ENCODE measurements around the gene FAM180B. TPM values are rescaled to one million over a fixed set of nuclear protein-coding genes. Genes with fewer than 3 reads are reported as not detected.
"Not testable (repeated sequence)": the region's sequence is repeated elsewhere in the genome, so short reads cannot be mapped to it uniquely, and the experiment has no call there.

Gene FAM180B, protein sequence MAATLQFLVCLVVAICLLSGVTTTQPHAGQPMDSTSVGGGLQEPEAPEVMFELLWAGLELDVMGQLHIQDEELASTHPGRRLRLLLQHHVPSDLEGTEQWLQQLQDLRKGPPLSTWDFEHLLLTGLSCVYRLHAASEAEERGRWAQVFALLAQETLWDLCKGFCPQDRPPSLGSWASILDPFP
- 3.0 TPM for total RNA-seq

DNA sequence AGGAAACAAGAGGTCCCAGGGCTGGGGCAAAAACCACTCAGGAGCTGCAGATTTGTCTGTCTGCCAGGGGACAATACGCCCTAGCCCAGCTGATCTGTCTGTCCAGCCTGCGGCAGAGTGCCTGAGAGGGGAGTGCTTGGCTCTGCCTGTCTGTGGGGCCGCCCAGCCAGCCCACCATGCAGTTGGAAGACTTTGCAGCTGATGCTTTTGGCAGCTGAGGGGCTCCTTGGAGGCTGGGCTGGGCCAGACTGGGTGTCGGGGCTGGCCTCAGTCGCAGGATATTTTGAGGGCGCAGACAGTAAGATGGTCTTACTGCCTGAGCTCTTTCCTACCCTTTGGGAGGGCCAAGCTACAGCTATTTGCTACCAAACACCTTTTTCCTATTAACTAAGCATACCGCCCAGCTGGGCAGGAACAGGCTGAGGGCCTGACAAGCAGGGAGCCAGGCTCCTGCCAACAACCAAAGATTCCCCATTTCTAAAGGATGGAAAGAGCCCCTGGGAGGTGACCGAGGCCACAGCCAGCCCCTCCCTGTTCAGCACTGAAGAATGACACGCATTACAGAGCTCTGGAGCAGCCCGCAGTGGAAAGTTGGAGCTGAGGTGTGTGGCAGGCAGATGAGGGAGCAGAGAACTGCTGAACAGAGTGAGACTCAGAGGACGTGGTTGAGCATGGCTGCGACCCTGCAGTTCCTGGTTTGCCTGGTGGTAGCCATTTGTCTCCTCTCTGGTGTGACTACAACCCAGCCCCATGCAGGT, at the start of gene FAM180B:
TSS of gene FAM180B (plus strand) at position 581 of the 758 bp plus-strand sequence. CDS start at position 672, 91 bp downstream.
- ATAC-seq (peak; percentile 75), DNase-seq (ENCODE audit: low spot score) (no peak)
- intact Hi-C loops (cut with DNase I) = no loop called here

DNA sequence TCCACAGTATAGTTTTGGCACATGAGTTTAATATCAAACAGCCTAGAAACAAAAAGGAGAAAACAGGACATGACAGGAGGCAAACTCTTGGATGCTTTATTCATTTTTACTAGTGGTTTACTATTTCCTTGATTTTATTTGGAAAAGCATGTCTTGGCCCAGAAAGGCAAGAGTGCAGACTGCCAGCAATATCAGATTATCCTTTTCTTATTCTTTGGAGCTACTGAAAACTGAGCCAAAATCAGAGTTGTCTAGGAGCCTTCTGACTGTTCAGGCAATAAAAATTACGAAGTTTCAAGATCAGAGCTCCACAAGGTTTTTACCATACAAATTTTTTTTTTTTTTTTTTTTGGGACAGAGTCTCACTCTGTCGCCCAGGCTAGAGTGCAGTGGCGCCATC, 49.6 kb upstream of the FAM180B start:
- no peak for DNase-seq (ENCODE audit: low spot score)
- ATAC-seq = peak; percentile 62
- intact Hi-C loops (cut with DNase I) = no loop called here

DNA sequence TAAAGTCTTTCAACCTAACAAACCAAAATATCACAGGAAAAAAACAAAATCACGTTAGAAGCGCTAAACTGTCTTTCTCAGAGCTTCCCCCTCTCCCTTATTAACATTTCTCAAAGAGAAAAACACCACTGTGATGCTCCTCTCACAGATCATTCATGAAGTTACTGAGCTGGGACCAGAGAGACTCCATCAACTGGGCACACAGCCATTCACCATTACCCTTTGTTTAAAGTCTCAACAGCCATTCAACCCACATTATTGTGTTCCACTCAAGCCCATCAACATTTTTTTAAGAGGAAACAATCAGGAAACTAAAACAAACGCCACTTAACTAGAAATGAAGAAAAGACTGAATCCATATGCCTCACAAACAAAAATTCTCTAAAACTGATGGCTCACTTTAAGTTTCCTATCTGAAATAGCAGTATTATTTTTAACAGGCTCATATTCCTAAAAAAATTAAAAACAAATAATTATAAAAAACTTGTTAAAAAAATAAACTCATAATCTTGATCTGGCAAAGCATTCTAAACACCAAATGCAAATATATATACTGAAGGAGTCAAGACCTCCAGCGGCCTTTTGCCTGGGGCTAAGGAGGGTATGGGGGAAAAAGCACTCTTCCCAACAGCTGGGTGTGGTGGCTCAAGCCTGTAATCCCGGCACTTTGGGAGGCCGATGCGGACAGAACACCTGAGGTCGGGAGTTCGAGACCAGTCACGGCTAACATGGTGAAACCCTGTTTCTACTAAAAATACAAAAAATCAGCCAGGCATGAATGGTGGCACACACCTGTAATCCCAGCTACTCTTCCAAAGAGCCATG, 47.5 kb upstream of the FAM180B start:
- intact Hi-C loops (cut with DNase I) = no loop called here
- ATAC-seq (no peak), DNase-seq (ENCODE audit: low spot score) (no peak)

DNA sequence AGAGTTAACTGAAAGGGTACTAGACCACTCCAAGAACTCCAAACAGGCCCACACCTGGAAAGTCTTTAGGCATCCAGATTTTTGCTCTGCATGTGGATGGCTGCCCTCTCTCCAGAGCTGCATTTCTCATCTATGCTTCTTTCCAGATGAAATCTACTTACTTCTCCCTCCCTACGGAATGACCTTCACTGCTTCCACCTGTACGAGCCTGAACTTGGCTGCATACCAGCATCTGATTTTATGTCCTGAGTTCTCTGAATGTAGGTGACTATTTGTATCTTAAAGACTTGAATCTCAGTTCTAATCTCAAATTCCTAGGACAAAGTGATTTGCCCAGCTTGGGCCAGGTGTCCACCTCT, 46.8 kb upstream of the FAM180B start:
- intact Hi-C loops (cut with DNase I) = no loop called here
- DNase-seq (ENCODE audit: low spot score) (no peak), ATAC-seq (no peak)

DNA sequence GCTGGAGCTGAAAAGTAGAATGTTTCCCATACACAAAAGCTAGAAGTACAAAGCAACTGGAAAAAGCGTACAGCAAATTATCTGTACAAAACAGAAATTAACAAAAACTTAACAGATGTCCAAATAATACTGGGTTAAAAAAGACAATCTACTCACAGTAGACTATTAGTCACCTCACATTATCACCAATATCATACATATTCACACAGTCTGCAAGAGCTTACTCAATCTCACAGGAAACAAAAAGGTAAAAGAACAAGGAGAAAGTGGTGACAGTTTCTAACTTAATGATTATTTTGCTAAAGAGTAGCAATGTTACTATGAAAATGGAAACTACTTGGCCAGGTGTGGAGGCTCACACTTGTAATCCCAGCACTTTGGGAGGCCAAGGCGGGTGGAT, 45.4 kb upstream of the FAM180B start:
- ATAC-seq = no peak
- no peak for DNase-seq (ENCODE audit: low spot score)
- intact Hi-C loops (cut with DNase I) = no loop called here

DNA sequence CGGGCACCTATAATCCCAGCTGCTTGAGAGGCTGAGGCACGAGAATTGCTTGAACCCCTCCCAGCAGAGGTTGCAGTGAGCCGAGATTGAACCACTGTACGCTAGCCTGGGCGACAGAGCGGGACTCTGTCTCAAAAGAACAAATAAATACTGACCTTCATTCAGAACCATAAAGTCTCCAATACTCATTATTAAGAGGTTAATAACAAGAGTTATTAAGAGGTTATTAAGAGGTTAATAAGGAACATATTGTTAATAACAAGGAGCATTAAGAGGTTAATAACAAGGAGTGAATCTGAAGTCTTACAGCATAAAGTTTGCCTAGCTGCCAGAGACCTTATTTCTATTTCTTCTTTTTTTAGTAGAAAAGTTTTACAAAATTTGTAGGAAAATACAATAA, 41.2 kb upstream of the FAM180B start:
- DNase-seq (ENCODE audit: low spot score) = no peak

DNA sequence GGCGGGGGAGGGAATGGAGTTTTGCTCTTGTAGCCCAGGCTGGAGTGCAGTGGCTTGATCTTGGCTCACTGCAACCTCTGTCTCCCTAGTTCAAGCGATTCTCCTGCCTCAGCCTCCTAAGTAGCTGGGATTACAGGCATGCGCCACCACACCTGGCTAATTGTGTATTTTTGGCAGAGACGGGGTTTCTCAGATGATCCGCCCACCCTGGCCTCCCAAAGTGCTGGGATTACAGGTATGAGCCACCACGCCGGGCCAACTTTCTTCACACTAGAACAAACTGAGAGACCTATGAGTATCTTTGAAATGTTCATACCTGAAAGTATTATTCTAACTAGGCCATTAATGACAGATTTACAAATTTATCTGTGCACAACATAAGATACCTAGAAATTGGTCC, 40.2 kb upstream of the FAM180B start:
- ATAC-seq; DNase-seq (ENCODE audit: low spot score); intact Hi-C loops (cut with DNase I): not testable (repeated sequence)

More for the DNA sequence above, 41.2 kb upstream of the FAM180B start:
- intact Hi-C loops (cut with DNase I) = no loop called here
- no peak for ATAC-seq

DNA sequence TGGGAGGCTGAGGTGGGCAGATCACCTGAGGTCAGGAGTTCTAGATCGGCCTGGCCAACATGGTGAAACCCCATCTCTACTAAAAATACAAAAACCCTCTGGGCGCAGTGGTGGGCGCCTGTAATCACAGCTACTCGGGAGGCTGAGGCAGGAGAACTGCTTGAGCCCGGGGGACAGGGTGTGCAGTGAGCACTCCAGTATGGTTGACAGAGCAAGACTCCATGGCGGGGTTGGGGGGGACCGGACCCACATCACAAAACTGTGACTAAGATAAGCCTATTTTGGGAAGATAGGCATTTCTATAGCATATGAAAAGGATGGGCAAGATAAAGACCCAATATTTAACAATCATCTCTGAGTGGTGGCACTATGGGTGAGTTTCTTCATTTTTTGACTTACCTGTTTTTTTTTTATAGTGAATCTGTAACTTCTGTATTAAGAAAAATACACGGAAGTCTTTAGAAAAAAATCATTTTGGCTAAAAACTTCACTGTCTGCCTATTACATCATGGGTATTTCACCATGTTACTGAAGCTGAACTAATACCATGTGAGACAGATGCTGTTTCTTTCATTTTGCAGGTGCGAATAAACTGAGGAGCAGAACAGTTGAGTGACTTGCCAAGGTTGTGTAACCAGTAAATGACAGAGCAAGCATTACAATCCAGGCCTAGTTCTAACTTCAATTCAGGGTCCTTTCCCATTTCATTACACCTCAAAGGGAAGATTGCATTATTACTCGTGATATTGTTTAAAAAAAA, 36.0 kb upstream of the FAM180B start:
- ATAC-seq (no peak), DNase-seq (ENCODE audit: low spot score) (no peak)
- intact Hi-C loops (cut with DNase I) = no loop called here

DNA sequence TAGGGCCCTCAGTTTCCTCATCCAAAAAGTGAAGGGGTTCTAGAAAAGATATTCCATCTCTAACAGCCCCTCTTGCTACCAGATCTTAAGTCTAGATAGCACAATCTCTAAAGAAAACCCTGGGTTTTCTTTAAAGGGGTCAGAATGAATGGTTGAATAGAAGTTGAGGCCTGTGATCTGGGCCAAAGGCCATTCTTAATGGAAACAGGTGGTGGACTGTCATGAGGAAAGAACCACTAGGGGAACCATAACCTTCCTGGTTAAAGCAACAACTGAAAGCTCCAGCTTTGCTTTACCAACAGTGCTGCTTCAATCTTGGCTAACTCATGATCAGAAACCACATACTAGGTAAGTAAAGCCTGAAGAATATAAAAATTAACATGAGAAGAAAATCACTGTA, 35.4 kb upstream of the FAM180B start:
- ATAC-seq (no peak), DNase-seq (ENCODE audit: low spot score) (no peak)
- intact Hi-C loops (cut with DNase I) = no loop called here

DNA sequence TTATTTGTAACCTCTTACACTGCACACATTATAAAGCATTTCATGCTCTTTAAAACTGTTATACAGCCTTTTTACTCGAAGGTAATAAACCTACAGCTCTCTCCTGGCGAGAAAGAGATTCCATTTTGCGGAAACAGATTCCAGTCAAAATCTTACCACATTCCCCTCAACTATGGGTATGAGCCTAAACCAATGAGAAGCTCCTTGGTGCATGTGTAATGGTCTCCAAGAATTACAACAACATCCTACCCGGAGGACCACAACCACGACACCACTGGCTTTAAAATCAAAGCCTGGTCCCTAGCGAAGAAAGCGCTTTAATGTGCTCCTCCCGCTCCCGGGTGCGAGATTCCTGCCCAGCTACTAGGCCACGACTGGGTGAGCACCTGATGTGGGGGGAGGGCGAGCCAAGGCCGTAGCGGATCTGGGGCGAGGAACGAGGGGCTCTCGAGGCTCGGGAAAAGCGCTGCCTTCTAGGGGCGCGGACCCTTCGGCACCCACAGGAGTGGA, 34.4 kb upstream of the FAM180B start:
- ATAC-seq (peak; percentile 40), DNase-seq (ENCODE audit: low spot score) (peak; percentile 62)
- intact Hi-C loops (cut with DNase I) = no loop called here

DNA sequence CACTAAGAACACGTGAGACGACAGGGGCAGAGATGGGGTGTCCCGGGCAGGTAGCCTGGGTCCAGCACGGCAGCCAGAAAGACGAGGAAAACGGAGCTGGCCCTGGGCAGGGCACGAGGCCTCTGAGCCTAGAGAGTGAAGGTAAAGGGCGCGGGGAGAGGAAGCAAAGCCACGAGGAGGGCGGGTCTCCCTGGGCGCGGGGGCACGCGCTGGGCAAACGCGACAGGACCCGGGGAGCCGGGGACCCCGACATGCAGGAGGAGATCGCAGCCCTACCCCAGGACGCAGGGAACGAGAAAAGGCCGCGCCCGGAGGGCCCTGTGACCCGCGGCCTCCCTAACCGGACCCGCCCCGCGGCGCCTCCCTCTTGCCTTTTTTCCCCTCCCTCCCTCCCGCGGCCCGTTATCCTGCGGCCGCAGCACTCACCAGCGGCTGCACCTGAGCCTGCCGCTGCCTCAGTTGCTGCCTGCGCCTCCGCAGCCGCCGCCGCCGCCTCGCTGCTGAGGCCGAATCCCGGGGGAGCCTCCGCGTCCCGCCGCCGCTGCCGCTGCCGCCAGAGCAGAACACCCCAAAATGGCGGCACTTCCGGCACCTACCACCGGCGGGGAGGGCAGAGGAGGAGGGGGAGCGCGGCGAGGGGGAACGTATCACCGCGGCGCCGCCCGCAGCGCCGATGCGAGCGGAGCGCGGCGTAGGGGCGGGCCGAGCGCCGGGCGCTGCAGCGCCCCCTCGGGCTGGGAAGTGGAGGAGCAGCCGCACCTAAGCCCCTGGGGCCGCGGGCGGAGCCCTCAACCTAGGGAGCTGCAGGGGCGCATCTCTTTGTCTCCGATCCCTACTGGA, 33.7 kb upstream of the FAM180B start, which contains the start of gene CELF1:
TSS of gene CELF1 (minus strand) at position 567 of the 840 bp plus-strand sequence. CDS start 53,609 bp downstream, outside the sequence.
- DNase-seq (ENCODE audit: low spot score) (peak; percentile 93), ATAC-seq (peak; percentile 98)
- intact Hi-C loops (cut with DNase I) = no loop called here

DNA sequence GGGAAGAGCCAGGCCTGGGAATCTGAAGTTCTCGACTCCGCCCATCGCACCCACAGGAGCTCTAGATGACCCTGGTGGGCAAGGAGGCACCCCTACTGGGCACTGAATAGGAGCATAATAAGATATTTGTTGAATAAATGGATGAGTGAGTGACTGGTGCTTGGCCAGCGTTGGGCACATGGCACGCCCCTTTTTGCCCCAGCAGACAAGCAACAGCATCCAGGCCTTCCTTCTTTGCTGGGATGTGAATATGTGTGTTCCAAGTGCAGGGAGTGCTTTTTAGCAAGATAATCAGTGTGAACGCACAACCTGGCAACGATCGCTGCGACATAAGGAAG, 33.1 kb upstream of the FAM180B start:
- DNase-seq (ENCODE audit: low spot score) = no peak
- ATAC-seq = no peak
- intact Hi-C loops (cut with DNase I) = no loop called here

DNA sequence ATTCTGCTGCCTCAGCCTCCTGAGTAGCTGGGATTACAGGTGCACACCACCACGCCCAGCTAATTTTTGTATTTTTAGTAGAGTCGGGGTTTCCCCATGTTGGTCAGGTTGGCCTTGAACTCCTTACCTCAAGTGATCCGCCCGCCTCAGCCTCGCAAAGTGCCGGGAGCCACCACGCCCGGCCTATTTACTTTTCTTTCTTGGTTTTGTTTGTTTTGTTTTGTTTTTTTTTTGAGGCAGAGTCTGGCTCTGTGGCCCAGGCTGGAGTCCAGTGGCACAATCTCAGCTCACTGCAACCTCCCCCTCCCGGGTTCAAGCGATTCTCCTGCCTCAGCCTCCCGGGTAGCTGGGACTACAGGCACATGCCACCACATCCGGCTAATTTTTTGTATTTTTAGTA, 29.5 kb upstream of the FAM180B start:
- DNase-seq (ENCODE audit: low spot score); ATAC-seq; intact Hi-C loops (cut with DNase I): not testable (repeated sequence)

DNA sequence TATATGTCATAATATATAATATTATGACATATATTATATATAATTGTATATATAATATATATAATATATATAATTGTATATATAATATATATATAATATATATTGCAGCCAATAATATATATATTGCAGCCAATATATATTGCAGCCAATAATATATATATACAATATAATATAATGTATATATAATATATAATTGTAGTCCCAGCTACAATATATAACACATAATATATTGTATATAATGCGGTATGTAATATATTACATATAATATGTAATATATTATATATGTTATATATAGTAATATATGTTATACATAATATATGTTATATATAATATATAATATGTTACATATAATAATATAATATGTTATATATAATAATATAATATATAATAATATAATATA, 27.8 kb upstream of the FAM180B start:
- ATAC-seq (no peak), DNase-seq (ENCODE audit: low spot score) (no peak)
- intact Hi-C loops (cut with DNase I) = no loop called here

DNA sequence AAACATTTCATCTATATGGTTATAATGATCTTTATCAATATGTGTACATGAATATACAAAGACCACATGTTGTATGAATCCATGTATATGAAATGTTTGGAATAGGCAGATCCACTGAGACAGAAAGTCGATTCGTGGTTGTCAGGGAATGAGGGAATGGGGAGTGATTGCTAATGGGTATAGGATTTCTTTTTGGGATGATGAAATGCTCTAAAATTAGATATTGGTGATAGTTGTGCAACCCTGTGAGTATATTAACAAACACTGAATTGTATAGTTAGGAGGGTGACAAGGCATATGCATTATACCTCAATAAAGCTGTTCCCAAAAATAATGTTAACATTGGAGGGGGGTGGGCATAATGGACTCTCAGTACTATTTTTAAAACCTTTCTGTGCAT, 26.1 kb upstream of the FAM180B start:
- ATAC-seq = no peak
- DNase-seq (ENCODE audit: low spot score) = no peak
- intact Hi-C loops (cut with DNase I) = no loop called here

DNA sequence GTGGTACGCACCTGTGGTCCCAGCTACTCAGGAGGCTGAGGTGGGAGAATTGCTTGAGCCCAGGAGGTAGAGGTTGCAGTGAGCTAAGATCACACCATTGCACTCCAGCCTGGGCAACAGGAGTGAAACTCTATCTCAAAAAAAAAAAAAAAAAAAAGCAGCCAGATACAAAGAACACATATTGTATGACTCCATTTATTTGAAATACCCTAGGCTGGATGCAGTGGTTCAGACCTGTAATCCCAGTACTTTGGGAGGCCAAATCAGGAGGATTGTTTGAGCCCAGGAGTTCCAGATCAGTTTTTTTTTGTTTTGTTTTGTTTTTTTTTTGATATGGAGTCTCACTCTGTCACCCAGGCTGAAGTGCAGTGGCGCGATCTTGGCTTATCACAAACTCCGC, 24.1 kb upstream of the FAM180B start:
- intact Hi-C loops (cut with DNase I); ATAC-seq: not testable (repeated sequence)

DNA sequence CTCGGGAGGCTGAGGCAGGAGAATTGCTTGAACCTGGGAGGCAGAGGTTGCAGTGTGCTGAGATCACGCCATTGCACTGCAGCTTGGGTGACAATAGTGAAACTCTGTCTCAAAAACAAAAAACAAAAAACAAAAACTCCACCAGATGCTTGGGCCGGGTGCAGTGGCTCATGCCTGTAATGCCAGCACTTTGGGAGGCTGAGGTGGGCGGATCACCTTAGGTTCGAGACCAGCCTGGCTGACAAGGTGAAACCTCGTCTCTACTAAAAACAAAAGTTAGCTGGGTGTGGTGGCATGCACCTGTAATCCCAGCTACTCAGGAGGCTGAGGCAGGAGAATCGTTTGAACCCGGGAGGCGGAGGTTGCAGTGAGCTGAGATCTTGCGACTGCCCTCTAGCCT, 22.1 kb upstream of the FAM180B start:
- ATAC-seq; intact Hi-C loops (cut with DNase I); DNase-seq (ENCODE audit: low spot score): not testable (repeated sequence)

More for the DNA sequence above, 24.1 kb upstream of the FAM180B start:
- not testable (repeated sequence) for DNase-seq (ENCODE audit: low spot score)

DNA sequence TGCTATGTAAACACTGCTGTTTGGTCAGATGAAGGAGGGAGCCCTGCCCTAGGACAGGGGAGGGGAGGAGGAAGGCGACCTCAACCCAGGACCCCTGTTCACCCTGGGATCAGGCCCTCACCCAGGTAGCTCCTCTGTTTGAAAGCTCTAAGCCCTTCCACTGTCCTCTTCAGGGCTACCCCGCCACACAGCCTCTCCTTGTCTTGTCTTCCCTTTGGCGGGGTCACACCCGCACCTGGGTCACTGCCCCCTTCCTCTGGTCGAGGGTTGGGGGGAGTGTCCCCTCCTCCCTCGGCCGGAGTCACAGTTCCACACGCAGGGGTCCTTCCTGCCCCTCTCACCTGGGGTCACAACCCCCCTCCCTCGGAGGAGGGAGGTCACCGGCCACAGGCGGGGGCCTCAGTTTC, 21.5 kb upstream of the FAM180B start:
- DNase-seq (ENCODE audit: low spot score) (no peak), ATAC-seq (no peak)
- intact Hi-C loops (cut with DNase I) = no loop called here

Measured in sciatic nerve (tissue), 2 donors.